Vagina (tissue), 2 donors: ENCODE results near the gene C9orf40. TPM values are rescaled to one million over a fixed set of nuclear protein-coding genes. Genes with fewer than 3 reads are reported as not detected.

Source experiments
- DNase-seq, 2 donors: peaks; one replicate each; pipeline ENCODE4 v3.0.0-alpha.2; 2017; ENCODE audit errors: extremely low spot score in 2 of 2
- H3K27ac ChIP-seq: fragments of 200-600 bp; sonication (generic); one replicate; pipeline ENCODE4 v1.5.1; 2019
- H3K27me3 ChIP-seq: fragments of 200-600 bp; sonication (generic); one replicate; pipeline ENCODE4 v1.5.1; 2019
- H3K36me3 ChIP-seq, 2 donors: fragments of 200-600 bp; sonication (generic); one replicate each; pipeline ENCODE4 v1.5.1; 2017 to 2019
- H3K4me1 ChIP-seq: fragments of 200-600 bp; sonication (generic); one replicate; pipeline ENCODE4 v1.5.1; 2019
- H3K4me3 ChIP-seq, 2 donors: fragments of 200-600 bp; sonication (generic); 1 replicate in 1 of 2; 2 replicates in 1 of 2; pipeline ENCODE4 v1.5.1; 2016 to 2019
- H3K9me3 ChIP-seq: fragments of 200-600 bp; sonication (generic); one replicate; pipeline ENCODE4 v1.5.1; 2019
- POLR2A ChIP-seq, 2 donors: fragments of 450-650 bp; IDR thresholded peaks; one replicate each; pipeline ENCODE4 v1.6.1; 2017; ENCODE audit warnings: antibody characterized with exemption in 2 of 2, mild to moderate bottlenecking in 2 of 2, moderate library complexity in 2 of 2
- POLR2AphosphoS5 ChIP-seq, 2 donors: sonication (generic); formaldehyde crosslinking; IDR thresholded peaks; one replicate each; pipeline ENCODE4 v1.9.0; 2017; ENCODE audit warnings: antibody characterized with exemption in 2 of 2, mild to moderate bottlenecking in 2 of 2, low read depth in 1 of 2; ENCODE audit not compliant: insufficient read depth in 1 of 2
- intact Hi-C: fragments of 100-400 bp; cut with DNase I; formaldehyde crosslinking; loops from one replicate; pipeline ENCODE4 v1.15.1; 2023
- total RNA-seq: library from RNA; depleted of rRNA; stranded (reverse); fragments of >200 nt; gene quantifications from one replicate; pipeline ENCODE4 v1.2.3, GENCODE V29; 2016
- TF ChIP-seq, protein P1 (sequence below), 3 experiments: fragments of 450-650 bp in 2 of 3; fragments of 200-600 bp in 1 of 3; sonication (generic) in 1 of 3; IDR thresholded peaks; one replicate each; pipeline ENCODE4 v1.5.1; 2017 to 2019; ENCODE audit warnings: antibody characterized with exemption in 3 of 3, mild to moderate bottlenecking in 2 of 3, moderate library complexity in 2 of 3

C9orf40 gene, protein sequence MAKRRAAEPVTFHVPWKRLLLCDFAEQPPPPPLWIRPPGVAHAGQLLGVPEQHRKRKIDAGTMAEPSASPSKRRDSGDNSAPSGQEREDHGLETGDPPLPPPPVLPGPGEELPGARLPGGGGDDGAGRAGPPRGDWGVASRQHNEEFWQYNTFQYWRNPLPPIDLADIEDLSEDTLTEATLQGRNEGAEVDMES
- total RNA-seq = 5.6 TPM

GRCh38 chr9:74952201-74953151 is at the start of gene C9orf40:
Gene C9orf40 (minus strand): TSS chr9:74952912. CDS start chr9:74952611, 301 bp downstream.
- Histone ChIP-seq H3K27me3 (no peaks in the 10 kb centered on the region), H3K4me1 (peaks cover 31% of the 10 kb centered on the region), H3K36me3 (no peaks in the 10 kb centered on the region), H3K4me3 (peak within 1 kb of the TSS; percentile 57 to 90), H3K27ac (peak within 1 kb of the TSS; percentile 98), H3K9me3 (no peaks in the 10 kb centered on the region)
- no peak for DNase-seq
- intact Hi-C loops = loop anchor here (10.0 kb wide), 1 partner anchor 52 kb away; no protein-coding TSS in a partner anchor
- peak in 1 of 2 donors; percentile 82 for TF ChIP-seq POLR2AphosphoS5 (IDR thresholded peaks at IDR 0.05; ENCODE audit: insufficient read depth in 1 of 2, low read depth in 1 of 2)
- TF ChIP-seq POLR2A (IDR thresholded peaks at IDR 0.05) = peak in 1 of 2 donors; percentile 46
- TF ChIP-seq, protein P1, sequence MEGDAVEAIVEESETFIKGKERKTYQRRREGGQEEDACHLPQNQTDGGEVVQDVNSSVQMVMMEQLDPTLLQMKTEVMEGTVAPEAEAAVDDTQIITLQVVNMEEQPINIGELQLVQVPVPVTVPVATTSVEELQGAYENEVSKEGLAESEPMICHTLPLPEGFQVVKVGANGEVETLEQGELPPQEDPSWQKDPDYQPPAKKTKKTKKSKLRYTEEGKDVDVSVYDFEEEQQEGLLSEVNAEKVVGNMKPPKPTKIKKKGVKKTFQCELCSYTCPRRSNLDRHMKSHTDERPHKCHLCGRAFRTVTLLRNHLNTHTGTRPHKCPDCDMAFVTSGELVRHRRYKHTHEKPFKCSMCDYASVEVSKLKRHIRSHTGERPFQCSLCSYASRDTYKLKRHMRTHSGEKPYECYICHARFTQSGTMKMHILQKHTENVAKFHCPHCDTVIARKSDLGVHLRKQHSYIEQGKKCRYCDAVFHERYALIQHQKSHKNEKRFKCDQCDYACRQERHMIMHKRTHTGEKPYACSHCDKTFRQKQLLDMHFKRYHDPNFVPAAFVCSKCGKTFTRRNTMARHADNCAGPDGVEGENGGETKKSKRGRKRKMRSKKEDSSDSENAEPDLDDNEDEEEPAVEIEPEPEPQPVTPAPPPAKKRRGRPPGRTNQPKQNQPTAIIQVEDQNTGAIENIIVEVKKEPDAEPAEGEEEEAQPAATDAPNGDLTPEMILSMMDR (IDR thresholded peaks at IDR 0.05) = peak; percentile 11 to 67 (median 46)

DNA sequence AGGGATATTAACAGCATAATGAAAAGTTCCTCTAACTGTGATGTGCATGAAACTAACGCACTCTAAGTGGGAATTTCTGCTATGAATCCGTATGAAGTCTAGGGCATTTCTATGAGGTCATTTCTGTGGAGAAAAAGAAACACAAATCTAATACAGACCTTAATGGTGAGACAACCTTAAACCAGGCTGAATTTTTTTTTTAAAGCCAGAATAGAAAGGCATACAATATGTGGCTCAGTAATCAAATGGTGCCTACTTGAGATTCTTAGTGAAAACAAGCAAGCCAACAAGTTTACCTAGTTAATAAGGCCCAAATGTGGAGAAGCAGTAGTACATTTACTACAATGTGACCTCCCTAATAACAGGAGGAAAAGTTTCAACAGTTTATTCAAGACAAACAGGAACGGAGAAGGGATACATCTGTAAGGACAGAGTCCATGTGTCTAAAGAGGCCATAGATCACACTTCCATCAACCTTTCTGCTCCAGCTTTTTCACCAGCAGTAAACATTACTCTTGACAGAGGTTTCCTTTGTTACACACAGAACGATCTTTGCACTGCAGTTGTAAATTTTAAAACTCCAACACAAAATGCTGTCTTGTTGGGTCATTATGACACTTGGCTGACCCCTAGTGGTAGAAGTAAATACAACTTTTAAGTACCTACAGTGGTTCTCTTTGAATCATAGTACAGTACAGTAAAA is 49.2 kb upstream of the C9orf40 start:
- Histone ChIP-seq H3K4me1 (no peaks in the 10 kb centered on the region), H3K27ac (no peak overlapping the region), H3K36me3 (no peaks in the 10 kb centered on the region), H3K9me3 (no peaks in the 10 kb centered on the region), H3K27me3 (no peaks in the 10 kb centered on the region), H3K4me3 (no peak overlapping the region)
- TF ChIP-seq POLR2AphosphoS5 (IDR thresholded peaks at IDR 0.05; ENCODE audit: insufficient read depth in 1 of 2, low read depth in 1 of 2) (peak in 1 of 2 donors; percentile 36), POLR2A (IDR thresholded peaks at IDR 0.05) (no peak)
- TF ChIP-seq, protein P1 (IDR thresholded peaks at IDR 0.05) = peak; percentile 70 to 83 (median 83)
- no peak for DNase-seq
- intact Hi-C loops = loop anchor here (2.0 to 10.0 kb wide), 2 partner anchors 47 to 227 kb away; partner anchors contain the start of gene C9orf40

- H3K27me3 ChIP-seq = no peaks in the 10 kb centered on the region
- H3K36me3 ChIP-seq = peaks cover 0 to 6% of the 10 kb centered on the region in 2 donors
- TF ChIP-seq POLR2AphosphoS5 (IDR thresholded peaks at IDR 0.05; ENCODE audit: insufficient read depth in 1 of 2, low read depth in 1 of 2) = no peak
- TF ChIP-seq, protein P1 (IDR thresholded peaks at IDR 0.05) = no peak
- no peak for TF ChIP-seq POLR2A (IDR thresholded peaks at IDR 0.05)
- H3K9me3 ChIP-seq = no peaks in the 10 kb centered on the region
- DNase-seq = no peak
- no peak overlapping the region for H3K4me3 ChIP-seq
- intact Hi-C loops = loop anchor here (2.0 to 10.0 kb wide), 2 partner anchors 46 to 226 kb away; partner anchors contain the start of gene C9orf40
- H3K27ac ChIP-seq = no peak overlapping the region
- H3K4me1 ChIP-seq = no peaks in the 10 kb centered on the region
Measured at GRCh38 chr9:75000835-75001234, 48.1 kb upstream of the C9orf40 start.

DNA sequence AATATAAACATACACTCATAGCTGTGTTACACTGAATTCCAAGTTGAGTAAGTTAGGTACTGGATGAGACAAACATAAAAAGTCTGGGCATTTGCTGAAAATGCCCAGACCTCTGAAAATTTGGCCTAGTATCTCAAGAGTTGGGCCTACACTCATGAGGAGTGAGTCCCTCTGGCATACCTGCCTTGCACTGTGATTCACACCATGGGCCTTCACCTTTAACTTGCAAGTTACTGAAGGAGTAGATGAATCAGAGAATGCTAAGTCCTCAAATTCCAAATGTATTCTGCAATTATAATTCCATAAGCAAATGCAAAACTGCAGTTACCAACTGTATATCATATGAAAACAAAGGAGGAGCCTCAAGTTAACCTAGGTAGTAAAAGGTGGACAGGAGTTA is 32.3 kb upstream of the C9orf40 start:
- DNase-seq = no peak
- H3K27me3 ChIP-seq = no peaks in the 10 kb centered on the region
- H3K27ac ChIP-seq = no peak overlapping the region
- TF ChIP-seq POLR2A (IDR thresholded peaks at IDR 0.05) (no peak), POLR2AphosphoS5 (IDR thresholded peaks at IDR 0.05; ENCODE audit: insufficient read depth in 1 of 2, low read depth in 1 of 2) (no peak)
- TF ChIP-seq, protein P1 (IDR thresholded peaks at IDR 0.05) = no peak
- no peak overlapping the region for H3K4me3 ChIP-seq
- no peaks in the 10 kb centered on the region for H3K9me3 ChIP-seq
- no peaks in the 10 kb centered on the region for H3K4me1 ChIP-seq
- H3K36me3 ChIP-seq = peaks cover 0 to 4% of the 10 kb centered on the region in 2 donors
- intact Hi-C loops = no loop called here
